Brain pericyte (primary cell): ENCODE data around the gene PTP4A1.
"Not testable (repeated sequence)": the region's sequence is repeated elsewhere in the genome, so short reads cannot be mapped to it uniquely, and the experiment has no call there.

Experiments
- DNase-seq: peaks from one replicate; pipeline ENCODE4 v3.0.0-alpha.2; 2012; ENCODE audit warnings: low read depth, low spot score

The PTP4A1 gene

DNA sequence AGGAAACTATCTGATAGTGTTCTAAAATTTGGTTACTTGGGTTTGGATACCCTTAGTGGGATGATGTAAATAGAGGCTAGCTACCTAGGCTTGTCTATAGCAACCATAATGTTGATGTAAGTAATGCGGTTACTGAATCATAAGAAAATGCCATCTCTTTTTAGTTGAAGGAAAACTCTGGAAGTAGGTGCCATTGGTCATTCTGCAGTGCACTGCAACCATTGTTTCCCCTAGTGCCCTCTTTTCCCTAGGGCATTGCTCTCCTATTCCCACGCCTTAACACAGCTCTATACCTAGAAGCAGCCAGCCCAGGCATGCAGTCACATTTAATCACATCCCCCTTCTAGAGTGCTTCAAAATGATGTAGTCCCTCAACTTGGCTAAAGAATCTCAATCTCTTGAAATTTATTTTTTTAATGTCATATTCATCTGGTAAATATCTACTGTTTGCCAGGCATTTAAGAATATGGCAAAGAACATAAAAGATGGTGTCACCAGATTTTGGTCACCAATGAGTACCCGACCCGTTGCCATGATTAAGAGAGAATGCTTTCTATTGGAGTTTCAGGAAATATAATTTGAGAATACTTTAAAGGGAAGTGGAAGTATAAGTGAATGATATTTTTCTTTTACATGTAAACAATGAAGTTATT lies 10.4 kb downstream of the PTP4A1 start:
- DNase-seq: no peak

DNA sequence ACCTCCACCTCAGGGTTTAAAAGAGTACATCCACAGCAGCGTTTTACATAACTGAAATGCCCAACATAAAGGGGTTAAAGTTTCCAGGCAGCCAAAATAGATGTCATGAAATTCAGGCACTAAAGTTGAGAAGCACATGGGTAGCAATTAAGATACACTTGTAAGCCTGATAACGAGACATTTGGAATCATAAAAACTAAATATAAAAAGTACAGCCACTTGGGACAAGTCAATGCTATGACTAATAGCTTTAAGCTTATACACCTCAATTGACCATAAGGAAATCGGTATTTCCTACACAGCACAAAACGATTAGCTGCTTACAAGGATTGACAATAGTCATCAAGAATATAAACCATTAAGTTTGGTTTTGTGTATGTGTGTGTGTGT lies 11.8 kb downstream of the PTP4A1 start:
- DNase-seq: no peak

DNA sequence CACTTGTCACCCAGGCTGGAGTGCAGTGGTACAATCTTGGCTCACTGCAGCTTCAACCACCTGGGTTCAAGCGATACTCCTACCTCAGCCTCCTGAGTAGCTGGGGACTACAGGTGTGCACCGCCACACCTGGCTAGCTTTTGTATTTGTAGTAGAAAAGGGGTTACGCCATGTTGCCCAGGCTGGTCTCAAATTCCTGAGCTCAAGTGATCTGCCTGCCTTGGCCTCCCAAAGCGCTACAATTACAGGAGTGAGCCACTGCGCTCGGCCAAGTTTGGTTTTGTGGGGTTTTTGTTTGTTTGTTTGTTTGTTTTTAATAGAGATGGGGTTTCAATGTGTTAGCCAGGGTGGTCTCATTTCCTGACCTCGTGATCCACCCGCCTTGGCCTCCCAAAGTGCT lies 12.3 kb downstream of the PTP4A1 start:
- no peak for DNase-seq

DNA sequence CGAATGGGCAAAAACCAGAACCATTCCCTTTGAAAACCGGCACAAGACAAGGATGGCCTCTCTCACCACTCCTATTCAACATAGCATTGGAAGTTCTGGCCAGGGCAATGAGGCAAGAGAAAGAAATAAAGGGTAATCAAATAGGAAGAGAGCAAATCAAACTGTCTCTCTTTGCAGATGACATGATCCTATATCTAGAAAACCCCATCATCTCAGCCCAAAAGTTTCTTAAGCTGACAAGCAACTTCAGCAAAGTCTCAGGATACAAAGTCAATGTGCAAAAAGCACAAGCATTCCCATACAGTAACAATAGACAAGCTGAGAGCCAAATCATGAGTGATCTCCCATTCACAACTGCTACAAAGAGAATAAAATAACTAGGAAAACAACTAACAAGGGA lies 13.4 kb downstream of the PTP4A1 start:
- DNase-seq: not testable (repeated sequence)

DNA sequence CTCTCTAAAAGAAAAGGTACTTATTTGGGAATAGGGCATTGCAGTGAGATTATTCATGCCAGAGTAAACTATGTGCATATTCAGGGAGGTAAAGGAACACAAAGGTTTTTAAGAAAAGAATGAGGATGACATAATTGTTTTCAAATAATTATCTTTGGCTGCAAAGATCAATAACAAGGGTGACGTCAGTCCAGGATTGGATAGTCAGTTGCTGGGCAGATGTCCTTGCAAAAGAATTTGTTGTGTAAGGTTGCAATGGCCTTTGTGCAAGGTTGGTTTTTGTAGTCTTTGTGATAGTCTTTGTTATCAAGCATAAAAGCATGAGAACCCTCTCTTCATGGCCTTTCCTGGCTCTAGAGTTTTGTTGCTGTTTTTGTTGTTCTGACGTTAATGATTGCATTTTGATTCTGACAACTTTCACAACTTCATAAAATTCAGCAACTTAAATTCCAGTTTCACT lies 17.7 kb downstream of the PTP4A1 start:
- DNase-seq: no peak

DNA sequence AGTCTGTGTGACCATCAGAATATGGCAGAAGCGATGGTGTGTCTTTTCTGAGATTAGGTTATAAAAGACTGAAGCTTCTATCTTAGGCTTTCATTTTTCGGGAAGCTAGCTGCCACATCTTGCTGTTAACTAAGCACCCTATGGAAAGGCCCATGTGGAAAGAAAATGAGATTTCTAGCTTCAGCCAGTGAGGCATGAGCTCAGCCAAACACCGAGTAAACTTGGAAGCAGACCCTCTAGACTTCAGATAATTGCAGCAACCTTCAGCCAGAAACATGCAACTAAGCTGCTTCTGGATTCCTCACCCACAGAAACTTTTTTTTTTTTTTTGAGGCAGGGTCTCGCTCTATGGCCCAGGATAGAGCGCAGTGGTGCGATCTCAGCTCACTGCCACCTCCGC lies 20.6 kb downstream of the PTP4A1 start:
- no peak for DNase-seq

DNA sequence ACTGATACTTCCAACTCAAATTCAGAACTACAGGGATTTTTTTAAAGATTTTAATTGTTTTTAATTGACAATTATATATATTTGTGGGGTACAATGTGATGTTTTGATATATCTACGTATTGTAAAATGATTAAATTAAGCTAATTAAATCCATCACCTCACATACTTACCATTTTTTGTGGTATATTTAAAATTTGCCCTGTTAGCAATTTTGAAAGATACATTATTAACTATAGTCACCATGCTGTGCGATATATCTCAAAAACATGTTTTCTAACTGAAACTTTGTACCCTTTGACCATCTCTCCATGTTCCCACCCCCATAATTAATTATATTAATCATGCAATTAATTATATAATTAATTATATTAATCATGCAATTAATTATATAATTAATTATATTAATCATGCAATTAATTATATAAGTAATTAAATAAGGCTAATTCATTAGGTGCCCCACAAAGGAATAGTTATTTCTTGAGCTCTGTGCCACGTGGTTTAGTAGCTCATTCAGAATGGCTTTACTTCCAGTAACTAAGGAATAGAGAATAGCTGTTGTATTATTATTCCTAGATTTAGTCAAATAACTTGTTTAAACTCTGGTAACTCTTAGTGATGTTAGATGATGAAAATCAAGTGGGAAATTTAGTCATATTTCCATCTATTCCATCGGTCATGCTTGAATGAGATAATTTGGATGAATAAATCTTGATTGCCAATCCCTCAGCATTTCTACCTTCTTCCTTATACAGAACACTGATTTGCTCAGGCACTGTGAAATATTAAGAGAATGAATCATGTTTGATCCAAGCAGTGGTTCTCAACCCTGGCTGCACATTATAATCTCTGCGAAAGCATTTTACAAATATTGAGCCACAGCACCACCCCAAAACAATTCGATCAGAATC lies 25.1 kb downstream of the PTP4A1 start:
- DNase-seq: no peak

DNA sequence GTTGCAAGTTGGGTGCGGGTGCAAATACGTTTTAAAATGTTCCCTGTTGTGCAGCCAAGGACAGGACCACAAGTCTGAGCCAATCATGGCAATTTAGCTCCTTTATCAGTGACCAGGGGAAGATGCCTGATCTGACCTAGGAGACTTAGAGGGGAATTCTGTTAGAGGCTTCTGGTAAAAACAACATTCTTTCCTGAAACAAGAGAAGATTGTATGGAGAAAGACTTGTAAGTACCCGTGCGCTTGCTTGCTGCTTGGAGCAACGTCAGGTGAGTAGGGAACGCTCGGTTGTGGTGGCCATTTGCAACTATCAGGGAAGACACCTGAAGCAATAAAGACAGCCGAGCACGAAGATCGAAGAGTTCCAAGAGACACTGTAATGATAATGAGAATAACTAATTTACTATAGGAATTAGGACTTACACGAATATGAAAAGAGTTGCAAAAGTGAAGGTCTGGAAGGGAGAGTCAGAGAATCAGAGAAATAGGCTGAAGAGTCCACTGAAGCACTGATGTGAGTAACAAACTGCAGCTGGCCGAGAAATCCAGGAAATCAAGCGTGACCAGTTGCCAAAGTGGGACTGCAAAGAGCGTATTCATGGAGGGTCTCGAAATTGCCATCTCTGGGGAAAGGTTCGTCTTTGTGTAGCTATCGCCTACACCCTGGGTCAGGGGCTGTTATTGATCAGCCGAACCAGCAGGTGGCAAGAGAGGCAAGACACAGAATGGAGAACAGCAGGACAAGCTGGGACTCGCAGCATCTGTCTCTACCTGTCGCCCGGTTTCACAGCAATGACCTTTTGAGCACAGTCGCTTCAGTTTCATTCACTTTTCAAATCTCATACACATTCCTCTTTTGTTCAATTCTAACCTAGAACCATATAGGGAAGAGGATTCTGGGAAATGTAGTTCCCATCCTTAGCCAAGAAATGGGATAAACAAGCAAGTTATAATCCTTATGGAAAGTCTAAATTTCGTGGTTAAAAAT lies 26.1 kb downstream of the PTP4A1 start:
- DNase-seq: no peak

DNA sequence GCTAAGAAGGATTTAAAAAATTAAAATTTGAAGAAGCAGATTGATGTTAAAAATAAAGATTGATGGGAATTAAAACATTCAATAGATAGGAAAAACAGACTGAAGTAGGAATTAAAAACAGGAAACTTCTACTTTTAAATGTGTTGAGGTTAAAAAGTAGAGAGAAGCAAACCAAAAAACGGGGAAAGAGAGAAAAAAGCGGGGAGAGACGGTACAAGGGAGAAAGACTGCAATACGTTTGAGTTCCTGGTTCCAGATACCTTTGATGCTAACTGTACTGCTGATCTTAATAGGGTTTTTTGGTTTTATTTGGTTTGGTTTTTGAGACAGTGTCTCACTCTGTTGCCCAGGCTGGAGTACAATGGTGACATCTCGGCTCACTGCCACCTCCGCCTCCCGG lies 27.0 kb downstream of the PTP4A1 start:
- no peak for DNase-seq

DNA sequence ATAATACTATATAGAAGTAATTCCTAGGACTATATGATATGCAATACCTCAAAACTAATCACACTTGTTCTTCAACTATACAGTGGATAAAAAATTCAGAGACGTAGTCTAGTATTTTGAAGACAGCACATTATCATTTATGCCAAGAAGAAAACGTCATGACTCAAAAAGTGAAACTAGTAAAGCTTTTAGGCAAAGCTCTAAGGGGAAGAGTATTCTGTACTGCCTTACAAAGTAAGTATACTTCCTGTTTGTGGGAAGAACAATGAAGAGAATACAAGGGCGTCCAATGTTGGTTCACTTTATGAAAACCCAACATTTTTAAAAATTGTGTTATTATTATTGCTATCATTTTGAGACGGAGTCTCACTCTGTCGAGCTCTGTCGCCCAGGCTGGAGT lies 27.9 kb downstream of the PTP4A1 start:
- DNase-seq: no peak

DNA sequence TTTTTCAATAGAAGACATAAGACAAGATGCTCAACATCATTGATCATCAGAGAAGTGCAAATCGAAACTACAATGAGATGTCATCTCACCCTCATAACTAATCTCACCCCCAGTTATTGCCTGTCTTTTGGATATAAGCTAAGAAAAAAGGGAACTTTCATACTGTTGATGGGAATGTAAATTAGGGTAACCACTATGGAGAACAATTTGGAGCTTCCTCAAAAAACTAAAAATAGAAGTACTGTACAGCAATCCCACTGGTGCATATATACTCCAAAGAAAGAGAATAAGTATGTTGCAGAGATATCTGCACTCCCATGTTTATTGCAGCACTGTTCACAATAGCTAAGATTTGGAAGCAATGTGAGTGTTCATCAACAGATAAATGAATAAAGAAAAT lies 37.0 kb downstream of the PTP4A1 start:
- no peak for DNase-seq

DNA sequence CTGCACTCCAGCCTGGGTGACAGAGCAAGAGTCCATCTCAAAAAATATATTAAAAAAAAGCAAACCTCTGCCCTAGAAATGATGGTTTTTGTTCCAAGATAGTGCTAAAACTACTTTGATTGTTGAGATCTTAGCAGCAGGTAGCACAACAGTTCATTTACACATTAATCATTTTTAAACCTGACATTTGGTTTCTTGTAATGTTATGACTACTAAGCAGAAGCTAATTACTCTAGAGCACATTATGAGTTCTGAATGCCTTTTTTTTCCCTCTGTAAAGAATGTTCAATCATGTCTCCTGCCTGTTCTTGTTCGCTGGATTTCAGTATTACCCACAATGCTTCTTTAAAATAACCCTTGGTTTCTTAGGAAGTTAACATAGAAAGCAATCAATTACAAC lies 38.7 kb downstream of the PTP4A1 start:
- DNase-seq: no peak

DNA sequence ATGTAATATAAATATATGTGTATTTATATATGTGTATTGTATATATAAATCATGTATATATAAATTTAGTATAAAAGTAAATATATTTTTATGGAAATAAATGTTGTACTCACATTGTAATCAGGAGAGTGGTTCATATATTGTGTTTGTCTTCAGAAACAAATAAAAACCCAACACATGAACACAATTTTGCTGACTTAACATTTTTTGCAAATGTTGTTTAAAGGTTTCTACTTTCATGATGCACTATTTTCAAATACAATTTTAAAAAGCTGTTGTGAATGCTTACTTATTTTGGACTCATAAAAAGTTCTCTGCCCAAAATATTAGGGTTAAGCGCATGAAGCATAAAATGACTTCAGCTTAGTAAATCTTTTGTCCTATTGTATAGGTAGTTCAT lies 39.3 kb downstream of the PTP4A1 start:
- no peak for DNase-seq

DNA sequence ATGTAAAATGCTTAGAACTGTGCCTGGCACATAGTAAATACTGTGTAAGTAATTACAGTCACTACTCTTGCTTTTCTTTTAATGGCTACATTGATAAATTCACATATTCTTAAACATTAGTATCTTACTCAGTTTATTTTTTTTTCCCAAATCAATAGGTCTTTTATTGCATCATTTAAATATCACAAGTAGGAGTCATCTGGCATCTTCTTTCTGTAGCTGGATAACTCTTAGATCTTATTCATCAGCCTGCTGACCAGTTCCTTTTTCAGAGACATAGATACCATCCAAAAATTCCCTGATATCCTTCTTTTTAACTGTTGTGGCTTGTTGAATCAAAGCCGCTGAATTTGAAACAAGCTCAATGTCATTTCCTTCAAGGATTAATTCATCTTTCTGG lies 43.3 kb downstream of the PTP4A1 start:
- no peak for DNase-seq
